Eye (tissue), 1 donor: ENCODE measurements around the gene SH2D5.
"Not testable (repeated sequence)": the region's sequence is repeated elsewhere in the genome, so short reads cannot be mapped to it uniquely, and the experiment has no call there.

ENCODE experiments used
- DNase-seq: peaks from one replicate; pipeline ENCODE4 v3.0.0-alpha.2; 2015

SH2D5 gene

DNA sequence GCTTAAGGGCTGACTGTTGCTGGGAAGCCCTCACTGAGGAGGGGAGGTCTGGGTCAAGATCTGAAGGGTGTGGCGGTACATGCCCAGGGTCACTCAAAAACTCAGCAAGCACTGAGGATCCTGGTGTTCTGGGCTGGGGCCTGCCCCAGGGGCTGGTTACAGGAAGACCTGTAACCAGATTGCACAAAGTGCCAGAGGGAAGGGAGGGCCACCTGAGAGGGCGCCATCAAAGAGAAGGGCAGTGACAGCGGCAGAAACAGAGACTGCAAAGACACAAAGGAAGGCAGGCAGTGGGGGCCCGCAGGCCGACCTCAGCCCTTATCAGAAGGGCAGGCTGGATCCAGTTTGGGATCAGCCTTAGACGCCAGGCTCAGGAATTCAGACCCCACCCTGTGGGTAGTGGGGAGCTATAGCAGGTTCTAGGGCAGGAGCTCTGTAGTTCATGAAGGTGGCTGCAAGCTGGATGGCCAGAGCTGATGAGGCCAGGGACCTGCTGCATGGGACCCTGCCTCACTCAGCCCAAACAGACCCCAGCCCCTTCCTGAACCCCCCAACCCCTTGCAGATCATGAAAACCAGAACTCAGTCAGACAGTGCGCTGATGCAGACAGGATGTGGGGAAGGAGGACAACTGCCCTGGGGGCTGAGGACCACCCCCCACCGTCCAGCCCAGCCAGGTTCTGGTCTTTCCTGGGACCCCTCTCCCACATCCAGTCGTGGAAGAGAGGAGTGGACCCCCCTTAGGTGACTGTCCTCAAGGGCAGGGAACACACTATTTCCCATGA is 3.9 kb downstream of the SH2D5 start:
- no peak for DNase-seq

DNA sequence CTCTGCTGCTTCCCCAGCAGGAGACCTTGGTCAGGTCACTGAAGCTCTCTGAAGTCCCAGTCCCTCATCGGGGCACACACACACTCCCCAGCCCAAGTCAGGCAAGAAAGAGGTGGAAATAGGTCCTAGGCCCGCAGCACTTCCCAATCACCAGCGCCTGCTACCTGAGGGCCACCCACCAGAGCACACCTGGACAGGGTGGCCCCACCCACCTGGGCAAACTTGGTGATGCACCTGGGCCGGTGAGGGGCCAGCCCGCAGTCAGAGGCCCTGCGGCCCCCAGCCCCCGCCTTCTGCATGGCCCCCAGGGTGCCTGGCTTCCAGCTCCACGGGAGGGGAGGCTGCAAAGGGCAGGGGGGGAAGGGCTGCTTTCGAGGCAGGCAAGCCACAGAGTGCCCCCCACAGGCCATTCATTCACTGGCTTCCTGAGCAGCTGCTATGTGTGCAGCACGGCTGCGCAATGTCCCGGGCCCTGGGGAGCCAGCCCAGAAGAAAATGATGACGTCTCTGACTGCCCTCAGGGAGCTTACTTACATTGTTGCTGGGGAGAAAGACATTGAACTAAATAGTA is 4.7 kb downstream of the SH2D5 start:
- no peak for DNase-seq

DNA sequence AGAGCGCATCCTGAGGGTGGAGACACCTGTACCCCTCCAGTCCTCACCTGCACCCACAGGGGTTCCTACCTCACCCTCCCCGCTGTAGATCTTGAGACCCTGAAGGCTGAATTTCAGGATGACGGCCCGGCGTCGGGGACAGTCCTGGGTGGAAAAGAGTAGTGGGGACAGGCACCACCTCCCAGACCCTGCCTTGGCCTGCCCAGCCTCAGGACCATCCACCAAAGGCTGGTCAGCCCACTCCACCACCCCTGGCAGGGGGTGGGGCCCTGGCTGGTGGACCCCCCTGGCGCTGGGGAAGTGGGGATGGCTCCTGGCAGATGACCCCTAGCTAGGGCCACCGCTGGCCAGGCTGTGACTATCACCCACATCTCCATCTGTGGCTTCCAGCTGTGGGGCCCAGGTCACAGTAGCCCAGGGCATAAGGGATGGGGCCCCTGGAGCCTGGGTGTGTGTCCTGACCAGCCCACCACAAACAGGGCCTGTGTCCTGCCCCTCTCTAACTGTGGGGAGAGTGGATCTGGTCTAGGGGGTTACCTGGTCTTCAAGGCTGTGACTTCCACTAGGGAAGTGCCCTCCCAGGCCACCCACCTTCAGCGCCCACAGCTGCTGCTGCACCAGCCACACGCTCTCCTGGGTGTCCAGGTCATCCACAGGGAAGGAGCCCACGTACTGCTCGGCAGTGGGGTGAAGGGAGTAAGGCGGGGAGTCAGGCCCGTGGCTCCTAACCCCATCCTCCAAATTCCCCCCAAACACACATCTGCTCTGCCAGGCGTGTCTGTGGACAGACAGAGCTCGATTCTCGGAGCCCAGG is 5.4 kb downstream of the SH2D5 start:
- DNase-seq, result no peak

DNA sequence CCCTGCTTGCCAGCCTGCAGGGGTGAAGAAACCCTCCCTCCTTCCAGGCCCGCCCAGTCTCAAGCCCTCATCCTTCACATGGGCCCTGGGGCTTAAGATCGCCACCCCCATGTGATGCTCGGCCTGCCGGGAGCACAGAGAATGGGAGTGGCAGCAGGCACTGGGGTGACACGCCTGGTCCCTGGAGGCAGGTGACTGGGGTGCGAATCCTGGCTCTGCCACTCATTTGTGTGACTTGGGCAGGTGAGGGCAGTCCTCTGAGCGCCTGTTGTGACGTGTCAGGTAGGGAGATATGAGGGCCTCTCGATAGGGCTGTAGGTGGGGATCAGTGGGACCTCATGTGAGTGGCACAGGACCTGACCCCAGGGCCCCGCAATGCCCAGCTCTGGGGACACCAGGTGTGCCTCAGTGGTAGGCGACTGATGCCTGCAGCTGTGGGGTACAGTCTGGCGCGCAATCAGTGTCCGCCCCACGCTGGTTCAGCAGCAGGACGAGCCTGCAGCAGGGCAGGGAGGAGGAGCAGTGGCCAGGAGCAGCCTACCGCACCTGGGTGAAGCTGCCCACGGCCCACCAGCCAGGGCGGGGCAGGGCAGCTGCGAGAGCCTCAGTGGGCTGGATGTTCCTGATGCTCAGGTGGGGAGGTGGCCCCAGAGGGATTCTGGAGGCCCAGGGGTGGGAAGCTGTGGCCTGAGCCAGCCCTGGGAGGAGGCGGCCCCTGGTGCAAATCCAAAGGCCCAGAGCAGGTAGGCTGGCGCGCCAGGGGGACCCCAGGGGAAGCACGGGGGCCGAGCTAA is 6.2 kb downstream of the SH2D5 start:
- DNase-seq, result no peak

DNA sequence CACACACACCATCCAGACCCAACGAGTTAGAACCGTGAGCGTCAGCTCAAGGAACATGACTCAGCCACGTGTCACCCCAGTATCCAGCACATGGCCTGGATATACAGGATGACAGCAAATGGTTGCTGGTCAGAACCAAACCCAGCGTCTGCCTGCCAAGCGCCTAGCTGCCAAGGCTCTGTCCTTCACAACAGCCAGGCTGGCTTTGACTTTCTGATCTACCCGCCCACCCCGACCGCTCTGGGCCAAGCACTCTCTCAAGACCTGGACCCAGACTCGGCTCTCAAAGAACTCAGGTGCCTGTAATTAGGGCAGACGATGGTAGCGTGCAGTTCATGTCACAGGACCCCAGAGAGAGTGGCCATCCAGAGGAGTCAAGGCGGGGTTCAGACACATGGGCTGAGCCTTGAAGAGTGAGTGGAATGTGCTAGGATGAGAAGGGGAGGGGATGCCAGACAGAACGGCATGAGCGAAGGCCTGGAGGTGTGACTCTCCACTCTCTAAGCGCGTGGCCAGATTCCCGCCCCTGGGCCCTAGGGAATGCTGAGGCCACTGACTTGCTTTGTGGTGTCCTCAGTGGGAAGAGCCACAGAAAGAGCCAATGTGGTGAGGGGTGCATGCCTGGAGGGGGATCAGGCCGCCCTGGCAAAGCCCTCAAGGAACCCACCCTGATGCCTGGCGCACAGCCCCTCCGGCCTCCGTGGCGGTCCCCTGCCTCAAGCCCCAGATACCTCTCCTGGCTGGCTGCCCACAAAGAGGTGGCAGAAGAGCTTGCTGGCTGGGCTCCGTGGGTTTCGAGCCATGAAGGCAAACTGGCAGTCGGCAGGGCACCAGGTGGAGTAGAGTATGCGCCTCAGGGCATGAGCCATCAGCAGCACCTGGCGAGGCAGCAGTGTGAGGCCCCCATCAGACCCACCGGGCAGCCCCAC is 7.0 kb downstream of the SH2D5 start:
- DNase-seq, result no peak

DNA sequence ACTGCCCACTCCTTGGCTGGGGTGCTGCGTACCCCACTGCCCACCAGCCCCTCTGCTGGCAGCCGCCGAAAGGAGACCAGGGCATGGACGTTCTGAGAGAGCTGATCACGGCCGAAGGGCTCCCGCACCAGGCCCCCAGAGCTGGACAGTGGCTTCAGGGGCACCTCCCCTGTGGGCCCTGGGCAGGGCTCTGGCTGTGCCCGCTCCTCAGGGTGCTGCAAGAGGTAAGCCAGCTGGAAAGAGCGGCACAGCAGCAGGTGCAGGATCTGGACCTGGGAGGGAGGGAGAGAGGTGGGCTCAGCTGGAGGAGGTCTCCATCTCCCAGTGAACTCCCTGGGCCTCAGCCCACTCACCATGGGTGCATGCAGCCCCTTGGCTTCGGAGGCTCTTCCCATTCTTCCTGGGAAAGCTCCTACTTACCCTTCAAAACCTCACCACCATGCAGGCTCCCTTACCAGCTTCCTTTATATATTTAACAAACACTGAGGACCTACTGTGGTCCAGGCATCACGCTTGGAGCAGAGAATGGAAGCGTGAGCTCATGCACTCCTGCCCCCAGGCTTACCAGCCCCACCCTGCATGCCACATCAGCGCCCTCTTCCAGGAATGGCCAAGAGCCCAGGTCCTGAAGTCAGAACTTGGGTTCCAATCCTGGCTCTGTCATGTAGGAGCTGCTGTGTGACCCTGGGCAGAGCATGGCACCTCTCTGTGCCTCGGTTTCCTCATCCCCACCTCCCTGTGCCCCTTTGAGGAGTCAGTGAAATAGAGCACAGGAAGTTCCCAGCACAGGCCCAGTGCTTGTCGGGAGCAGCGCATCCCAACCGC is 7.9 kb downstream of the SH2D5 start:
- DNase-seq, result no peak

- DNase-seq, result no peak
Measured at GRCh38 chr1:20723537-20724363, 8.8 kb downstream of the SH2D5 start.

- DNase-seq, result no peak
Measured at GRCh38 chr1:20723159-20723536, 9.4 kb downstream of the SH2D5 start.

- no peak for DNase-seq
Measured at GRCh38 chr1:20721117-20722061, 11.1 kb downstream of the SH2D5 start.

- DNase-seq, result no peak
Measured at GRCh38 chr1:20720631-20721091, 11.8 kb downstream of the SH2D5 start.

- no peak for DNase-seq
Measured at GRCh38 chr1:20719871-20720620, 12.5 kb downstream of the SH2D5 start.

- no peak for DNase-seq
Measured at GRCh38 chr1:20719261-20719660, 13.2 kb downstream of the SH2D5 start.

DNA sequence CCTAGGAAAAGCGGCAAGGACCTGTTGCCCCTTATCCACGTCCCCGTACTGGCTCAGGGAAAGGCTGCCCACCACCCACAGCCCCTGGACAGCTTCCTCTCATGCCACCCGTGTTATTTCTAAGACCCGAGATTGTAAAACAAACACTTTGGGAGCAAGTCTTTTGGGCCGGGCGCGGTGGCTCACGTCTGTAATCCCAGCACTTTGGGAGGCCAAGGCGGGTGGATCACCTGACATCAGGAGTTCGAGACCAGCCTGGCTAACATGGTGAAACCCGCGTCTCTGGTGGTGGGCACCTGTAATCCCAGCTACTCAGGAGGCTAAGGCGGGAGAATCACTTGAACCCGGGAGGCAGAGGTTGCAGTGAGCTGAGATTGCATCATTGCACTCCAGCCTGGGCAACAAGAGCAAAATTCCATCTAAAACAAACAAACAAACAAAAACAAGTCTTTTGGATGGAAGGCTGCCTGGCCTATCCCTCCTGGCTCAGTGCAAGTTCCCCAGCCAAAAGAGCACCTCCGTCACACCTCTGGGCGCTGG is 14.1 kb downstream of the SH2D5 start:
- not testable (repeated sequence) for DNase-seq

DNA sequence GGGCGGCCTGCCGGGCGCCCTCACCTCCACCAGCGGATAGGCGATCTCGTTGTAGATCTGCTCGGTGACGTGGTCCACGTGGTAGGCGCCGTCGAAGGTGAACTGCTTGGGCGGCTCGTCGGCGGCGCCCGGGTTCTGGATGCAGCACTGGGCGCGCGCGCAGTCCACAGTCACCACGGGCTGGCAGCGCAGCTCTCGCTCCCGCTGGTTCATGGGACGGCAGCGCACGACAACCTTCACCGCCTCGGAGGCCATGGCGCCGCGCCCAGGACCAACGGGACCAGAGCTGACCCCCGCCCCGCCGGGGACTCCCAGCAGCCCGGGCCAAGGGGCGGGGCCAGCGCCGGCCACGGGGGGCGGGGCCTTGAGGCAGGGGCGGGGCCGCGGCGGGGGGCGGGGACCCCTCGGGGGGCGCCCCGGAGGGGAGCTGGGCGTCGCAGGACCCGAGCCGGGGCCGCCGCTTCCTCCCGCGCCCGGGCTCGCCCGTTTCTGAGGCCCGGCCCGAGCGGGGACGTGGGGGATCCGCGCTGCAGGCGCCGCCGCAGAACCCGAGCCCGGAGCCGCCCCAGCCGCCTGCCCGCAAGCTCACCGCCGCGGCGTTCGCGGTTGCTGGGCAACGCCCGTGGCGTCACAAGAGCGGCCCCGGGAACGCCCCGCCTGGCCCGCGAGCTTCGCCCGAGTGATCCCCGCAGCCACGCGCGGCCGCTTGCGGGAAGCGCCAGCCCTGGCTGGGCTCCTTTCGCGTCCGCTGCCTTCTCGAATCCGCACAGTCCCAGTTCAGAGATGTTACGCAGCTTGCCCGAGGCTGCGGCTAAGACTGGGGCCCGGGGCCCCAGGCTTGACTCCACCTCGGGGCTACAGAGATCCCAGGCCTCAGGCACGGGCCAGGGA is 14.8 kb downstream of the SH2D5 start, which contains the start of gene KIF17:
KIF17 (minus strand) TSS at position 556 of the 891 bp plus-strand sequence; CDS start at position 255, 301 bp downstream.
- peak; percentile 88 for DNase-seq

- DNase-seq, result no peak
Measured at GRCh38 chr1:20716232-20716631, 16.3 kb downstream of the SH2D5 start.

- no peak for DNase-seq
Measured at GRCh38 chr1:20715406-20715805, 17.1 kb downstream of the SH2D5 start.
